GM23338 (cell line): Measurements from ENCODE around the gene APPL2. TPM values are rescaled to one million over a fixed set of nuclear protein-coding genes. Genes with fewer than 3 reads are reported as not detected.
A peak's percentile ranks its signal among the peaks of the same experiment; 100 is the strongest.

ENCODE experiments used
- ATAC-seq: fragments of 200-7000 bp; cut with Tn5 transposase; 3 replicates; pipeline ENCODE4 v1.9.1; 2020
- DNase-seq: peaks from one replicate; pipeline ENCODE4 v3.0.0-alpha.2; 2015; ENCODE audit warnings: low spot score
- H2AFZ ChIP-seq: fragments of 200-600 bp; sonication (generic); 2 replicates; pipeline ENCODE4 v1.8.0; 2016; ENCODE audit warnings: antibody characterized with exemption, mild to moderate bottlenecking, moderate library complexity
- H3F3A ChIP-seq: fragments of 200-600 bp; sonication (generic); replicated peaks from 2 replicates; pipeline ENCODE4 v1.8.0; 2017; ENCODE audit warnings: antibody characterized with exemption, mixed run types, low read depth
- H3K27ac ChIP-seq: fragments of 200-600 bp; sonication (generic); 2 replicates; pipeline ENCODE4 v1.6.1; 2016; ENCODE audit warnings: low read depth
- H3K27me3 ChIP-seq: fragments of 200-600 bp; sonication (generic); 2 replicates; pipeline ENCODE4 v1.8.0; 2016; ENCODE audit warnings: mild to moderate bottlenecking, mixed run types, moderate library complexity; ENCODE audit not compliant: insufficient read depth
- H3K36me3 ChIP-seq: fragments of 200-600 bp; sonication (generic); 2 replicates; pipeline ENCODE4 v1.8.0; 2016; ENCODE audit warnings: mild to moderate bottlenecking; ENCODE audit not compliant: insufficient read depth
- H3K4me1 ChIP-seq: fragments of 200-600 bp; sonication (generic); 2 replicates; pipeline ENCODE4 v1.8.0; 2016; ENCODE audit warnings: mild to moderate bottlenecking, moderate library complexity; ENCODE audit not compliant: insufficient read depth
- H3K4me2 ChIP-seq: fragments of 200-600 bp; sonication (generic); 2 replicates; pipeline ENCODE4 v1.7.1; 2017; ENCODE audit warnings: mixed run types
- H3K4me3 ChIP-seq: fragments of 200-600 bp; sonication (generic); 2 replicates; pipeline ENCODE4 v1.6.1; 2016; ENCODE audit warnings: mixed run types
- H3K79me2 ChIP-seq: fragments of 200-600 bp; sonication (generic); replicated peaks from 2 replicates; pipeline ENCODE4 v1.8.0; 2017; ENCODE audit warnings: mild to moderate bottlenecking; ENCODE audit not compliant: insufficient read depth
- H3K9me2 ChIP-seq: fragments of 200-600 bp; sonication (generic); 2 replicates; pipeline ENCODE4 v1.8.0; 2017; ENCODE audit not compliant: insufficient read depth
- H4K20me1 ChIP-seq: fragments of 200-600 bp; sonication (generic); replicated peaks from 2 replicates; pipeline ENCODE4 v1.8.0; 2017; ENCODE audit warnings: mild to moderate bottlenecking; ENCODE audit not compliant: insufficient read depth
- H3K27ac Mint-ChIP-seq: 2 replicates; pipeline ENCODE4 v1.8.0; 2020; ENCODE audit warnings: inconsistent platforms, mild to moderate bottlenecking, moderate library complexity, mixed read lengths
- H3K27me3 Mint-ChIP-seq: 3 replicates; pipeline ENCODE4 v1.8.0; 2022; ENCODE audit warnings: low read depth, mild to moderate bottlenecking, moderate library complexity, mixed read lengths, inconsistent platforms; ENCODE audit not compliant: insufficient read depth, poor library complexity
- H3K36me3 Mint-ChIP-seq: 3 replicates; pipeline ENCODE4 v1.8.0; 2021; ENCODE audit warnings: low read depth, mild to moderate bottlenecking, inconsistent platforms, moderate library complexity, mixed read lengths
- H3K4me1 Mint-ChIP-seq: 3 replicates; pipeline ENCODE4 v1.8.0; 2020; ENCODE audit warnings: mild to moderate bottlenecking, inconsistent platforms, mixed read lengths
- H3K4me3 Mint-ChIP-seq: 3 replicates; pipeline ENCODE4 v1.8.0; 2021; ENCODE audit warnings: moderate library complexity, mild to moderate bottlenecking, inconsistent platforms, mixed read lengths
- H3K9me3 Mint-ChIP-seq: 3 replicates; pipeline ENCODE4 v1.8.0; 2020; ENCODE audit warnings: moderate library complexity, mild to moderate bottlenecking, inconsistent platforms, mixed read lengths
- EZH2phosphoT487 ChIP-seq: fragments of 200-600 bp; sonication (generic); IDR thresholded peaks from one replicate; pipeline ENCODE4 v1.8.1; 2018; ENCODE audit warnings: antibody characterized with exemption; ENCODE audit not compliant: unreplicated experiment
- JUNB ChIP-seq: IDR thresholded peaks from one replicate; pipeline ENCODE4 v1.6.1; 2016; ENCODE audit warnings: antibody characterized with exemption; ENCODE audit not compliant: unreplicated experiment
- NANOG ChIP-seq: IDR thresholded peaks from 2 replicates; pipeline ENCODE4 v1.6.1; 2016; ENCODE audit warnings: antibody characterized with exemption, borderline replicate concordance
- POLR2AphosphoS5 ChIP-seq: IDR thresholded peaks from 2 replicates; pipeline ENCODE4 v1.6.1; 2016; ENCODE audit warnings: antibody characterized with exemption, low read depth
- STAT1 ChIP-seq: IDR thresholded peaks from one replicate; pipeline ENCODE4 v1.6.1; 2016; ENCODE audit warnings: antibody characterized with exemption; ENCODE audit not compliant: unreplicated experiment
- ZNF331 ChIP-seq: fragments of 250-450 bp; sonication (Bioruptor Pico); IDR thresholded peaks from 2 replicates; pipeline ENCODE4 v1.5.0; 2020; ENCODE audit warnings: low read depth, mild to moderate bottlenecking, moderate library complexity
- polyA plus RNA-seq: library from polyadenylated mRNA; unstranded; fragments of >200 nt; fragmentation: Nextera tagmentation; extraction: Ambion mirVana; gene quantifications from 2 replicates; pipeline ENCODE4 v1.2.1, GENCODE V29; 2016
- total RNA-seq: library from RNA; depleted of rRNA; stranded (reverse); fragments of >200 nt; shearing (Covaris generic); gene quantifications from 2 replicates; pipeline ENCODE4 v1.2.3, GENCODE V29; 2014
- TF ChIP-seq, protein P1 (sequence below): IDR thresholded peaks from one replicate; pipeline ENCODE4 v1.6.1; 2018; ENCODE audit warnings: antibody characterized with exemption; ENCODE audit not compliant: unreplicated experiment
- TF ChIP-seq, protein P2 (sequence below): IDR thresholded peaks from 2 replicates; pipeline ENCODE4 v1.6.1; 2016; ENCODE audit warnings: antibody characterized with exemption
- TF ChIP-seq, protein P3 (sequence below), 2 experiments: fragments of 200-600 bp in 1 of 2; sonication (generic) in 1 of 2; conservative IDR thresholded peaks; 2 replicates each; pipeline versions ENCODE4 v1.5.1 to v1.6.1; 2016 to 2017; ENCODE audit warnings: antibody characterized with exemption in 2 of 2, low read depth in 2 of 2, mild to moderate bottlenecking in 2 of 2, moderate library complexity in 1 of 2
- TF ChIP-seq, protein P4 (sequence below): fragments of 250-450 bp; sonication (Bioruptor Pico); IDR thresholded peaks from 2 replicates; pipeline ENCODE4 v1.5.0; 2020; ENCODE audit warnings: mild to moderate bottlenecking, moderate library complexity

APPL2 gene
- total and polyA plus RNA-seq, 2 experiments from 2014 or later, result 9.3 to 17.4 TPM

DNA sequence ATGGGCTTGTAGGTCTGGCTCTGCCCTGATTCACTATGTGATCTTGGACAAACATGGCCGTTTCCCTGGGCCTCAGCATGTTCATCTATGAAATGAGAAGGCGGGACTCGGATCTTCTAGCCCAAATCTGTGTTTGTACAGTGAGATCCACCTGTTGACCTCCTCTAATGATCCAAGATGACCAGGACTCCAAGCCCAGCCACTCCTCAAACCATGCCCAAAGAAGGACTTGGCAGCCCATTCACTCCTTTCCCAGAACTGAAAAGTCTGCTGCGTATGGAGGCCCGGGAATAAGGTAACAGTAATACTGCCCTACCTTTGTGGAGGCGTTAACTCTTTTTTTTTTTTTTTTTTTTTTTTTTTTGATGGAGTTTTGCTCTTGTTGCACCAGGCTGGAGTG lies 39.9 kb downstream of the APPL2 start:
- Histone ChIP-seq H3K27me3 (no peaks in the 10 kb centered on the region), H3K27ac (no peak overlapping the region), H4K20me1 (no peaks in the 10 kb centered on the region), H3F3A (no peaks in the 10 kb centered on the region), H3K36me3 (peaks cover 13% of the 10 kb centered on the region; the same call in 1 of the 2 replicates), H3K79me2 (no peaks in the 10 kb centered on the region), H3K4me2 (no peak overlapping the region), H3K9me2 (no peaks in the 10 kb centered on the region), H3K4me3 (no peak overlapping the region), H3K4me1 (peaks cover 4% of the 10 kb centered on the region; the same call in 1 of the 2 replicates), H2AFZ (no peak overlapping the region)
- H3K27ac Mint-ChIP-seq, result no peak overlapping the region
- DNase-seq (no peak), ATAC-seq (no peak)
- H3K4me3 Mint-ChIP-seq, result no peak overlapping the region
- no peaks in the 10 kb centered on the region for H3K9me3 Mint-ChIP-seq
- peaks cover 2% of the 10 kb centered on the region for H3K27me3 Mint-ChIP-seq
- peaks cover under 1% of the 10 kb centered on the region; the same call in 2 of the 3 replicates for H3K4me1 Mint-ChIP-seq
- TF ChIP-seq POLR2AphosphoS5, result no peak
- TF ChIP-seq ZNF331, result no peak
- no peak for TF ChIP-seq EZH2phosphoT487
- peaks cover 23% of the 10 kb centered on the region for H3K36me3 Mint-ChIP-seq

DNA sequence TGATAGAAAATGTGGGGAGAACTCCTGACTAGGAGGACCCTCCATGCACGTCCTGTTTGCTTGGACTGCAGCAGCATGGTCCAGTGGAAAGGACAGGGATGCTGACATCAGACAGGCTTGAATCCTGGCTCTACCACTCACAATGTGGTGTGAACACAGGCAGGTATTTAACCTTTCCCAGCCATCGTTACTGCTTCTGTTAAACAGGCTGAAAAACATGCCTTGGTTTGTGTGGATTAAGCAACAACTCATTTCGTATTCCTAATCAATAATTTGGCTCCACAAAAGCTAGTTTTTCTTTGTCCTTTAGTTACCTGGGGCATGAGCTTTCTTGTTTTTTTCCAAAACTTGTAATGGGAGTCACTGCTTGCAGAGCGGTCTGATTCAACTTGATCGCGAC lies 41.0 kb downstream of the APPL2 start:
- no peak overlapping the region for H2AFZ ChIP-seq
- no peaks in the 10 kb centered on the region for H4K20me1 ChIP-seq
- H3K4me3 ChIP-seq, result no peak overlapping the region
- no peaks in the 10 kb centered on the region for H3K79me2 ChIP-seq
- Mint-ChIP-seq H3K9me3 (no peaks in the 10 kb centered on the region; the same call in 2 of the 3 replicates), H3K27ac (no peak overlapping the region), H3K36me3 (peaks cover 20% of the 10 kb centered on the region), H3K4me3 (no peak overlapping the region), H3K27me3 (peaks cover 2% of the 10 kb centered on the region), H3K4me1 (no peaks in the 10 kb centered on the region)
- no peaks in the 10 kb centered on the region for H3F3A ChIP-seq
- H3K36me3 ChIP-seq, result peaks cover 13% of the 10 kb centered on the region; the same call in 1 of the 2 replicates
- H3K9me2 ChIP-seq, result no peaks in the 10 kb centered on the region
- no peak overlapping the region for H3K4me2 ChIP-seq
- peaks cover 4% of the 10 kb centered on the region; the same call in 1 of the 2 replicates for H3K4me1 ChIP-seq
- H3K27ac ChIP-seq, result 0 out of 2 replicates have a peak overlapping the region, but pooled peaks have one; percentile 63
- DNase-seq, result no peak
- no peaks in the 10 kb centered on the region for H3K27me3 ChIP-seq
- no peak for ATAC-seq
- TF ChIP-seq, protein P1, sequence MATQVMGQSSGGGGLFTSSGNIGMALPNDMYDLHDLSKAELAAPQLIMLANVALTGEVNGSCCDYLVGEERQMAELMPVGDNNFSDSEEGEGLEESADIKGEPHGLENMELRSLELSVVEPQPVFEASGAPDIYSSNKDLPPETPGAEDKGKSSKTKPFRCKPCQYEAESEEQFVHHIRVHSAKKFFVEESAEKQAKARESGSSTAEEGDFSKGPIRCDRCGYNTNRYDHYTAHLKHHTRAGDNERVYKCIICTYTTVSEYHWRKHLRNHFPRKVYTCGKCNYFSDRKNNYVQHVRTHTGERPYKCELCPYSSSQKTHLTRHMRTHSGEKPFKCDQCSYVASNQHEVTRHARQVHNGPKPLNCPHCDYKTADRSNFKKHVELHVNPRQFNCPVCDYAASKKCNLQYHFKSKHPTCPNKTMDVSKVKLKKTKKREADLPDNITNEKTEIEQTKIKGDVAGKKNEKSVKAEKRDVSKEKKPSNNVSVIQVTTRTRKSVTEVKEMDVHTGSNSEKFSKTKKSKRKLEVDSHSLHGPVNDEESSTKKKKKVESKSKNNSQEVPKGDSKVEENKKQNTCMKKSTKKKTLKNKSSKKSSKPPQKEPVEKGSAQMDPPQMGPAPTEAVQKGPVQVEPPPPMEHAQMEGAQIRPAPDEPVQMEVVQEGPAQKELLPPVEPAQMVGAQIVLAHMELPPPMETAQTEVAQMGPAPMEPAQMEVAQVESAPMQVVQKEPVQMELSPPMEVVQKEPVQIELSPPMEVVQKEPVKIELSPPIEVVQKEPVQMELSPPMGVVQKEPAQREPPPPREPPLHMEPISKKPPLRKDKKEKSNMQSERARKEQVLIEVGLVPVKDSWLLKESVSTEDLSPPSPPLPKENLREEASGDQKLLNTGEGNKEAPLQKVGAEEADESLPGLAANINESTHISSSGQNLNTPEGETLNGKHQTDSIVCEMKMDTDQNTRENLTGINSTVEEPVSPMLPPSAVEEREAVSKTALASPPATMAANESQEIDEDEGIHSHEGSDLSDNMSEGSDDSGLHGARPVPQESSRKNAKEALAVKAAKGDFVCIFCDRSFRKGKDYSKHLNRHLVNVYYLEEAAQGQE, result no peak
- TF ChIP-seq, protein P2, sequence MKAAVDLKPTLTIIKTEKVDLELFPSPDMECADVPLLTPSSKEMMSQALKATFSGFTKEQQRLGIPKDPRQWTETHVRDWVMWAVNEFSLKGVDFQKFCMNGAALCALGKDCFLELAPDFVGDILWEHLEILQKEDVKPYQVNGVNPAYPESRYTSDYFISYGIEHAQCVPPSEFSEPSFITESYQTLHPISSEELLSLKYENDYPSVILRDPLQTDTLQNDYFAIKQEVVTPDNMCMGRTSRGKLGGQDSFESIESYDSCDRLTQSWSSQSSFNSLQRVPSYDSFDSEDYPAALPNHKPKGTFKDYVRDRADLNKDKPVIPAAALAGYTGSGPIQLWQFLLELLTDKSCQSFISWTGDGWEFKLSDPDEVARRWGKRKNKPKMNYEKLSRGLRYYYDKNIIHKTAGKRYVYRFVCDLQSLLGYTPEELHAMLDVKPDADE, result no peak
- TF ChIP-seq ZNF331 (no peak), NANOG (no peak), JUNB (no peak), STAT1 (no peak)
- TF ChIP-seq, protein P3, sequence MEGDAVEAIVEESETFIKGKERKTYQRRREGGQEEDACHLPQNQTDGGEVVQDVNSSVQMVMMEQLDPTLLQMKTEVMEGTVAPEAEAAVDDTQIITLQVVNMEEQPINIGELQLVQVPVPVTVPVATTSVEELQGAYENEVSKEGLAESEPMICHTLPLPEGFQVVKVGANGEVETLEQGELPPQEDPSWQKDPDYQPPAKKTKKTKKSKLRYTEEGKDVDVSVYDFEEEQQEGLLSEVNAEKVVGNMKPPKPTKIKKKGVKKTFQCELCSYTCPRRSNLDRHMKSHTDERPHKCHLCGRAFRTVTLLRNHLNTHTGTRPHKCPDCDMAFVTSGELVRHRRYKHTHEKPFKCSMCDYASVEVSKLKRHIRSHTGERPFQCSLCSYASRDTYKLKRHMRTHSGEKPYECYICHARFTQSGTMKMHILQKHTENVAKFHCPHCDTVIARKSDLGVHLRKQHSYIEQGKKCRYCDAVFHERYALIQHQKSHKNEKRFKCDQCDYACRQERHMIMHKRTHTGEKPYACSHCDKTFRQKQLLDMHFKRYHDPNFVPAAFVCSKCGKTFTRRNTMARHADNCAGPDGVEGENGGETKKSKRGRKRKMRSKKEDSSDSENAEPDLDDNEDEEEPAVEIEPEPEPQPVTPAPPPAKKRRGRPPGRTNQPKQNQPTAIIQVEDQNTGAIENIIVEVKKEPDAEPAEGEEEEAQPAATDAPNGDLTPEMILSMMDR (conservative IDR thresholded peaks at IDR 0.05; ENCODE audit: low read depth in 2 of 2), result no peak
- TF ChIP-seq, protein P4, sequence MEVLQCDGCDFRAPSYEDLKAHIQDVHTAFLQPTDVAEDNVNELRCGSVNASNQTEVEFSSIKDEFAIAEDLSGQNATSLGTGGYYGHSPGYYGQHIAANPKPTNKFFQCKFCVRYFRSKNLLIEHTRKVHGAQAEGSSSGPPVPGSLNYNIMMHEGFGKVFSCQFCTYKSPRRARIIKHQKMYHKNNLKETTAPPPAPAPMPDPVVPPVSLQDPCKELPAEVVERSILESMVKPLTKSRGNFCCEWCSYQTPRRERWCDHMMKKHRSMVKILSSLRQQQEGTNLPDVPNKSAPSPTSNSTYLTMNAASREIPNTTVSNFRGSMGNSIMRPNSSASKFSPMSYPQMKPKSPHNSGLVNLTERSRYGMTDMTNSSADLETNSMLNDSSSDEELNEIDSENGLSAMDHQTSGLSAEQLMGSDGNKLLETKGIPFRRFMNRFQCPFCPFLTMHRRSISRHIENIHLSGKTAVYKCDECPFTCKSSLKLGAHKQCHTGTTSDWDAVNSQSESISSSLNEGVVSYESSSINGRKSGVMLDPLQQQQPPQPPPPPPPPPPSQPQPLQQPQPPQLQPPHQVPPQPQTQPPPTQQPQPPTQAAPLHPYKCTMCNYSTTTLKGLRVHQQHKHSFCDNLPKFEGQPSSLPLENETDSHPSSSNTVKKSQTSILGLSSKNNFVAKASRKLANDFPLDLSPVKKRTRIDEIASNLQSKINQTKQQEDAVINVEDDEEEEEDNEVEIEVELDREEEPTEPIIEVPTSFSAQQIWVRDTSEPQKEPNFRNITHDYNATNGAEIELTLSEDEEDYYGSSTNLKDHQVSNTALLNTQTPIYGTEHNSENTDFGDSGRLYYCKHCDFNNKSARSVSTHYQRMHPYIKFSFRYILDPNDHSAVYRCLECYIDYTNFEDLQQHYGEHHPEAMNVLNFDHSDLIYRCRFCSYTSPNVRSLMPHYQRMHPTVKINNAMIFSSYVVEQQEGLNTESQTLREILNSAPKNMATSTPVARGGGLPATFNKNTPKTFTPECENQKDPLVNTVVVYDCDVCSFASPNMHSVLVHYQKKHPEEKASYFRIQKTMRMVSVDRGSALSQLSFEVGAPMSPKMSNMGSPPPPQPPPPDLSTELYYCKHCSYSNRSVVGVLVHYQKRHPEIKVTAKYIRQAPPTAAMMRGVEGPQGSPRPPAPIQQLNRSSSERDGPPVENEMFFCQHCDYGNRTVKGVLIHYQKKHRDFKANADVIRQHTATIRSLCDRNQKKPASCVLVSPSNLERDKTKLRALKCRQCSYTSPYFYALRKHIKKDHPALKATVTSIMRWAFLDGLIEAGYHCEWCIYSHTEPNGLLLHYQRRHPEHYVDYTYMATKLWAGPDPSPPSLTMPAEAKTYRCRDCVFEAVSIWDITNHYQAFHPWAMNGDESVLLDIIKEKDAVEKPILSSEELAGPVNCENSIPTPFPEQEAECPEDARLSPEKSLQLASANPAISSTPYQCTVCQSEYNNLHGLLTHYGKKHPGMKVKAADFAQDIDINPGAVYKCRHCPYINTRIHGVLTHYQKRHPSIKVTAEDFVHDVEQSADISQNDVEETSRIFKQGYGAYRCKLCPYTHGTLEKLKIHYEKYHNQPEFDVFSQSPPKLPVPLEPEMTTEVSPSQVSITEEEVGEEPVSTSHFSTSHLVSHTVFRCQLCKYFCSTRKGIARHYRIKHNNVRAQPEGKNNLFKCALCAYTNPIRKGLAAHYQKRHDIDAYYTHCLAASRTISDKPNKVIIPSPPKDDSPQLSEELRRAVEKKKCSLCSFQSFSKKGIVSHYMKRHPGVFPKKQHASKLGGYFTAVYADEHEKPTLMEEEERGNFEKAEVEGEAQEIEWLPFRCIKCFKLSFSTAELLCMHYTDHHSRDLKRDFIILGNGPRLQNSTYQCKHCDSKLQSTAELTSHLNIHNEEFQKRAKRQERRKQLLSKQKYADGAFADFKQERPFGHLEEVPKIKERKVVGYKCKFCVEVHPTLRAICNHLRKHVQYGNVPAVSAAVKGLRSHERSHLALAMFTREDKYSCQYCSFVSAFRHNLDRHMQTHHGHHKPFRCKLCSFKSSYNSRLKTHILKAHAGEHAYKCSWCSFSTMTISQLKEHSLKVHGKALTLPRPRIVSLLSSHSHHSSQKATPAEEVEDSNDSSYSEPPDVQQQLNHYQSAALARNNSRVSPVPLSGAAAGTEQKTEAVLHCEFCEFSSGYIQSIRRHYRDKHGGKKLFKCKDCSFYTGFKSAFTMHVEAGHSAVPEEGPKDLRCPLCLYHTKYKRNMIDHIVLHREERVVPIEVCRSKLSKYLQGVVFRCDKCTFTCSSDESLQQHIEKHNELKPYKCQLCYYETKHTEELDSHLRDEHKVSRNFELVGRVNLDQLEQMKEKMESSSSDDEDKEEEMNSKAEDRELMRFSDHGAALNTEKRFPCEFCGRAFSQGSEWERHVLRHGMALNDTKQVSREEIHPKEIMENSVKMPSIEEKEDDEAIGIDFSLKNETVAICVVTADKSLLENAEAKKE (CRISPR knock-in tag), result no peak
